Measurements from ENCODE around the gene ADARB1. TPM values are rescaled to one million over a fixed set of nuclear protein-coding genes. Genes with fewer than 3 reads are reported as not detected.

The ADARB1 gene
- total RNA-seq, 1 experiment from 2014 or later = 15.8 TPM

DNA sequence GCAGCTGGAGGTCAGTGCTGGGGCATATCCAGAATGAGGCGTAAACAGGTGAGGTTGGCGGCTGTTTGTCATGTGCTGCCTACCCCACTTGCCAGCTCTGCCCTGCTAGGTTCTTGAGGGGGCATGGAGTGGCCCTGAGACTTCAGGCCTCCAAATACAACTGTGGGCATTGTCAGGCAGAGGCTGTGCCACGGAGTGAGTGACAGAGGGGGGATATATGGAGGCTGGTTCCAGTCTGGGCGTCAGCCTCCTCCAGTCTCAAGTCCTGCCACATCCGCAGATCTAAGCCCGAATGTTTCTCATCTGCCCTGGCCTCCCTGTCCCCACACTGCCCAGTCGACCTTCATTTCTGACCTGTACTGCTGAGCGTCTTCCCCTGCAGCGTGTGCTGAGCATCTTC is 128.0 kb downstream of the ADARB1 start:
- no peak overlapping the region for H2AK5ac ChIP-seq (ENCODE audit: insufficient read length, low read length)
- H3K27me3 Mint-ChIP-seq (ENCODE audit: low read depth) = no peaks in the 10 kb centered on the region

More for the DNA sequence above, 128.0 kb downstream of the ADARB1 start:
- Mint-ChIP-seq H3K4me1 (peaks cover 0 to 3% of the 10 kb centered on the region in 2 experiments; a peak in 1 of 4 replicates), H3K36me3 (ENCODE audit: insufficient read depth in 1 of 3, low read depth in 3 of 3) (peaks cover 0 to 7% (median 0%) of the 10 kb centered on the region in 3 experiments; a peak in 2 of 7 replicates), H3K9me3 (no peaks in the 10 kb centered on the region), H3K4me3 (no peak overlapping the region), H3K27ac (0 out of 7 replicates have a peak overlapping the region, but pooled peaks of 1 of the 3 experiments have one; percentile 17)
- Histone ChIP-seq H3K9ac (ENCODE audit: extremely low read depth, insufficient read length, low read length) (no peak overlapping the region), H3K4me1 (ENCODE audit: insufficient read depth, low read length) (no peaks in the 10 kb centered on the region), H3K27me3 (ENCODE audit: insufficient read depth, low read length) (no peaks in the 10 kb centered on the region), H3K56ac (ENCODE audit: insufficient read length, low read depth, low read length) (no peak overlapping the region), H3K27ac (ENCODE audit: insufficient read length, low read depth, low read length) (no peak overlapping the region), H2BK20ac (ENCODE audit: low read depth, low read length, poor library complexity, severe bottlenecking) (no peak overlapping the region), H3K23ac (ENCODE audit: insufficient read length, low read depth, low read length) (no peak overlapping the region), H2AFZ (ENCODE audit: low read length) (no peak overlapping the region), H4K8ac (replicated peaks; ENCODE audit: insufficient read length, low read depth, low read length) (no peak overlapping the region), H2BK5ac (ENCODE audit: insufficient read length, low read length) (no peak overlapping the region), H3K4me2 (ENCODE audit: insufficient read depth, insufficient read length, low read length) (no peak overlapping the region), H4K20me1 (ENCODE audit: control insufficient read depth, insufficient read depth, insufficient read length) (no peaks in the 10 kb centered on the region), H2BK12ac (ENCODE audit: insufficient read length, low read depth, low read length) (no peak overlapping the region), H3T11ph (ENCODE audit: low read length) (no peak overlapping the region), H3K4ac (ENCODE audit: low read depth, low read length) (no peak overlapping the region), H2BK15ac (ENCODE audit: low read depth, low read length) (no peak overlapping the region), H3K9me3 (ENCODE audit: control insufficient read depth, low read depth, low read length) (no peaks in the 10 kb centered on the region), H3K79me1 (ENCODE audit: insufficient read depth, low read depth, low read length, poor library complexity, severe bottlenecking) (no peaks in the 10 kb centered on the region), H2BK120ac (ENCODE audit: low read depth, low read length, poor library complexity, severe bottlenecking) (no peak overlapping the region), H4K91ac (ENCODE audit: insufficient read length, low read depth, low read length) (no peak overlapping the region), H3K14ac (ENCODE audit: insufficient read depth, low read length) (no peak overlapping the region), H4K5ac (ENCODE audit: insufficient read length, low read depth, low read length) (no peak overlapping the region), H3K79me2 (ENCODE audit: insufficient read depth, low read length) (no peaks in the 10 kb centered on the region), H3K23me2 (ENCODE audit: insufficient read length, low read depth, low read length, poor library complexity, severe bottlenecking) (no peaks in the 10 kb centered on the region), H3K18ac (ENCODE audit: insufficient read length, low read depth, low read length) (no peak overlapping the region)
- WGBS (ENCODE audit: extremely low coverage, insufficient read length, low lambda C conversion rate) = no CpG with 5 or more reads among the region's 9 CpGs
- TF ChIP-seq, protein P1, sequence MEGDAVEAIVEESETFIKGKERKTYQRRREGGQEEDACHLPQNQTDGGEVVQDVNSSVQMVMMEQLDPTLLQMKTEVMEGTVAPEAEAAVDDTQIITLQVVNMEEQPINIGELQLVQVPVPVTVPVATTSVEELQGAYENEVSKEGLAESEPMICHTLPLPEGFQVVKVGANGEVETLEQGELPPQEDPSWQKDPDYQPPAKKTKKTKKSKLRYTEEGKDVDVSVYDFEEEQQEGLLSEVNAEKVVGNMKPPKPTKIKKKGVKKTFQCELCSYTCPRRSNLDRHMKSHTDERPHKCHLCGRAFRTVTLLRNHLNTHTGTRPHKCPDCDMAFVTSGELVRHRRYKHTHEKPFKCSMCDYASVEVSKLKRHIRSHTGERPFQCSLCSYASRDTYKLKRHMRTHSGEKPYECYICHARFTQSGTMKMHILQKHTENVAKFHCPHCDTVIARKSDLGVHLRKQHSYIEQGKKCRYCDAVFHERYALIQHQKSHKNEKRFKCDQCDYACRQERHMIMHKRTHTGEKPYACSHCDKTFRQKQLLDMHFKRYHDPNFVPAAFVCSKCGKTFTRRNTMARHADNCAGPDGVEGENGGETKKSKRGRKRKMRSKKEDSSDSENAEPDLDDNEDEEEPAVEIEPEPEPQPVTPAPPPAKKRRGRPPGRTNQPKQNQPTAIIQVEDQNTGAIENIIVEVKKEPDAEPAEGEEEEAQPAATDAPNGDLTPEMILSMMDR (conservative IDR thresholded peaks at IDR 0.05) = no peak
- DNase-seq = no peak
